Prostate gland (tissue), 2 donors: ENCODE data around the gene BCL11B.

ENCODE experiments used
- CTCF ChIP-seq, 4 experiments: fragments of 200-600 bp in 2 of 4; fragments of 450-650 bp in 2 of 4; sonication (generic) in 2 of 4; IDR thresholded peaks; 1 replicate in 3 of 4; 2 replicates in 1 of 4; pipeline ENCODE4 v1.5.1; 2016 to 2019; ENCODE audit warnings: antibody characterized with exemption in 4 of 4, mild to moderate bottlenecking in 2 of 4, moderate library complexity in 2 of 4
- POLR2A ChIP-seq: fragments of 450-650 bp; IDR thresholded peaks from one replicate; pipeline ENCODE4 v1.6.1; 2016; ENCODE audit warnings: antibody characterized with exemption, mild to moderate bottlenecking

DNA sequence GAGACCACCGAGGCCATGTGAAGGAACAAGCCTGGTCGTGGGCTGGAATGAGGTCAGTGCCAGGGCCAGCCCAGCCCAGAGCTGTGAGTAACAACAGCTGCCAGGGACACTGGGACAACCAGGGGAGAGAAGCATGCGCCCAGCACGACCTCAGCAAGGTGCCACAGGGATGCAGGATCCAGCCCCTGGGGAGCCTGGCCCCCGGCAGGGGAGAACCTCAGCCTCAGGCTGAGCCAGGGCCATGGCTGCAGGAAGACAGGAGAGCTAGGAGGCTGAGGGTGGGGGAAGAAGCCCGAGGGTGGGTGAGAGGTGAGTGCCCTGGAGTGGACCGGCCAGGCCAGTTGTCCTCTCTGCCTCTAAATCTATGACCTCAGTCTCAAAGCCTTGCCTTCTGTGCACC, 62.6 kb downstream of the BCL11B start:
- TF ChIP-seq CTCF (IDR thresholded peaks at IDR 0.05) (no peak), POLR2A (no peak)
